OCI-LY7 (cell line): ENCODE data around the gene ABCA13.

Experiments used
- EZH2phosphoT487 ChIP-seq: fragments of 200-600 bp; sonication (generic); IDR thresholded peaks from 2 replicates; pipeline ENCODE4 v1.6.1; 2018; ENCODE audit warnings: low read depth, borderline replicate concordance, mild to moderate bottlenecking, mixed run types, antibody characterized with exemption, low read length, moderate library complexity, mixed read lengths
- TF ChIP-seq, protein P1 (sequence below): fragments of 200-600 bp; sonication (generic); conservative IDR thresholded peaks from 2 replicates; pipeline ENCODE4 v1.5.1; 2014; ENCODE audit warnings: mild to moderate bottlenecking, antibody characterized with exemption, low read length, moderate library complexity, mixed read lengths

DNA sequence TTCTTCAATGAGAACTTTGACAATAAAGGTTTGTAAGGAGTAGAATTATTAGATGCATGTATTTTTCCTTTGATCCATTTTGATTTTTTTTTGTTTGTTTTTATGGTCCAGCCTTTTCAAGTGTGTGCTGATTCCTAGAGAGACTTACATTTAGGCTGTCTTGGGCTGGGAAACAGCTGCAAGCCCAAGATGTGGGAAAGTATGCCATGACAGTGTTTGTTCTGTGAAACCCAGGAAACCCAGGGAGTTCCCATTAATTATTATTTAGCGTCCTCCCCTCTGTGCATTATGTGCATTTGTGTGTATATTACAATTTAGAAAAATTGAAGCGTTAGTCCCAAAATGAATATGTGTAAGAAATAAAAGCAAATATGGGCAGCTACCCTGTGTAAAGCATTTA lies 216.7 kb downstream of the ABCA13 start:
- TF ChIP-seq, protein P1, sequence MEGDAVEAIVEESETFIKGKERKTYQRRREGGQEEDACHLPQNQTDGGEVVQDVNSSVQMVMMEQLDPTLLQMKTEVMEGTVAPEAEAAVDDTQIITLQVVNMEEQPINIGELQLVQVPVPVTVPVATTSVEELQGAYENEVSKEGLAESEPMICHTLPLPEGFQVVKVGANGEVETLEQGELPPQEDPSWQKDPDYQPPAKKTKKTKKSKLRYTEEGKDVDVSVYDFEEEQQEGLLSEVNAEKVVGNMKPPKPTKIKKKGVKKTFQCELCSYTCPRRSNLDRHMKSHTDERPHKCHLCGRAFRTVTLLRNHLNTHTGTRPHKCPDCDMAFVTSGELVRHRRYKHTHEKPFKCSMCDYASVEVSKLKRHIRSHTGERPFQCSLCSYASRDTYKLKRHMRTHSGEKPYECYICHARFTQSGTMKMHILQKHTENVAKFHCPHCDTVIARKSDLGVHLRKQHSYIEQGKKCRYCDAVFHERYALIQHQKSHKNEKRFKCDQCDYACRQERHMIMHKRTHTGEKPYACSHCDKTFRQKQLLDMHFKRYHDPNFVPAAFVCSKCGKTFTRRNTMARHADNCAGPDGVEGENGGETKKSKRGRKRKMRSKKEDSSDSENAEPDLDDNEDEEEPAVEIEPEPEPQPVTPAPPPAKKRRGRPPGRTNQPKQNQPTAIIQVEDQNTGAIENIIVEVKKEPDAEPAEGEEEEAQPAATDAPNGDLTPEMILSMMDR, result no peak
- TF ChIP-seq EZH2phosphoT487, result no peak
